LNCaP clone FGC (cell line): ENCODE results near the gene MACROD2.

Experiments used
- DNase-seq: peaks from one replicate; pipeline ENCODE4 v3.0.0-alpha.2; 2011; ENCODE audit warnings: low read depth
- H3K4me3 ChIP-seq: 2 replicates; pipeline ENCODE4 v1.5.1; 2011; ENCODE audit warnings: mild to moderate bottlenecking, low read depth, low read length, control low read depth
- TF ChIP-seq, protein P1 (sequence below): IDR thresholded peaks from 2 replicates; pipeline ENCODE4 v1.5.1; 2012; ENCODE audit warnings: mild to moderate bottlenecking; ENCODE audit not compliant: control insufficient read depth, insufficient read depth; ENCODE audit errors: extremely low read depth

The MACROD2 gene

DNA sequence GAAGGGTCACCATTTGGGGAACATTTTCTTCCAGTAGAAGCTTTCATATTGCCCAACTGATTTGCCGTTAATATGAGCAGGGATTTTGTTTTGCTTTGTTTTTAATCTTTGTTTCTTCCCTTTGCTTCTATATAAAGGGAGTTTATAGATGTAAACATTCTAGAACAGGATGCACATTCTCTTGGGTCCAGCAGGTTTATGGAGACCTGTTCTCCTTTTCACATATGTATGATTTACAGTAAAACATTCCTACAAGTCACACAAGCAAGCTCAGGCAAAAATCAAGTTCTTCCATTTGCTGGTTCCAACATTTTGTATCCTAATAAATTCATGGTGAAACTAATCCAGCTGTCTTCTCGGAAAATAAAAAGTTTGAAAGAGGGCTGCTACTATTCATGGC is 1424.5 kb downstream of the MACROD2 start:
- peak; percentile 81 for DNase-seq
- TF ChIP-seq, protein P1, sequence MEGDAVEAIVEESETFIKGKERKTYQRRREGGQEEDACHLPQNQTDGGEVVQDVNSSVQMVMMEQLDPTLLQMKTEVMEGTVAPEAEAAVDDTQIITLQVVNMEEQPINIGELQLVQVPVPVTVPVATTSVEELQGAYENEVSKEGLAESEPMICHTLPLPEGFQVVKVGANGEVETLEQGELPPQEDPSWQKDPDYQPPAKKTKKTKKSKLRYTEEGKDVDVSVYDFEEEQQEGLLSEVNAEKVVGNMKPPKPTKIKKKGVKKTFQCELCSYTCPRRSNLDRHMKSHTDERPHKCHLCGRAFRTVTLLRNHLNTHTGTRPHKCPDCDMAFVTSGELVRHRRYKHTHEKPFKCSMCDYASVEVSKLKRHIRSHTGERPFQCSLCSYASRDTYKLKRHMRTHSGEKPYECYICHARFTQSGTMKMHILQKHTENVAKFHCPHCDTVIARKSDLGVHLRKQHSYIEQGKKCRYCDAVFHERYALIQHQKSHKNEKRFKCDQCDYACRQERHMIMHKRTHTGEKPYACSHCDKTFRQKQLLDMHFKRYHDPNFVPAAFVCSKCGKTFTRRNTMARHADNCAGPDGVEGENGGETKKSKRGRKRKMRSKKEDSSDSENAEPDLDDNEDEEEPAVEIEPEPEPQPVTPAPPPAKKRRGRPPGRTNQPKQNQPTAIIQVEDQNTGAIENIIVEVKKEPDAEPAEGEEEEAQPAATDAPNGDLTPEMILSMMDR = no peak
- H3K4me3 ChIP-seq = peak overlapping the region; percentile 1; the same call in 1 of the 2 replicates

DNA sequence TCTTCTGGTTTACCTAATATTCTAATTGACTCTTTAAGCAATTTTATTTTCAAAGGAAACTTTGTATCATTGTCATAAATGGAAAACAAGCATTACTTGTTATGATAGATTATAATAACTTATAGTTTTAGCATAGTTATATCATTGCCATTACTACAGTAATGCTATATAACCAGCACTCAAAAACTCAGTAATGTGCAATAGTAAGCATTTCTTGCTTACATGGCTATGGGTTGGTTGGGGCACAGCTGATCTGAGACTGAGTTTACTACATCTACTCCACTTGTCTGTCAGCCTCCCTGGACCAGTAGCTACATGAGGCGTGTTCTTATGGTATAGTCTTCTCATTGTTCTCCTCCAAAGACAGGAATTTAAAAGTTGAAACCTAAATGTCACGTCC is 1427.7 kb downstream of the MACROD2 start:
- TF ChIP-seq, protein P1 = no peak

DNA sequence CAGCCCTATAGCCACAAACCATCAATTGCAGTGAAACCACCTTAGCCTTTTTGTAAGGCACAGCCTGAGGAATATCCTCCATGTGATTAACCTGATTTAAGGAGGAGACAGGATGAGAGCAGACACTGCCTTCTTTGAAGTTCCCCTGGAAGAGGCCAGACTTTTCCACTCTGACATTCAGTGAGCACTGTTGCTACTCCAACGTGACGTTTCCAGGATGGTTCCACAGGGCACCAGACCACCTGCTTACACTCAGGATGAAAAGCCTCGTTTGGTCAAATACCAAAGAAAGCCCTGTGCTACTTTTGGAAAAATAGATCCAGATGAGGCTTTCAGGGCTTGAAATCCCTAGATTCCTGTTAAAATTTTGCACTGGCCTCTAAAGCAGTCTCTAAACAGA is 1444.2 kb downstream of the MACROD2 start:
- TF ChIP-seq, protein P1 = no peak
- H3K4me3 ChIP-seq = no peak overlapping the region
- DNase-seq = no peak

More for the DNA sequence above, 1427.7 kb downstream of the MACROD2 start:
- H3K4me3 ChIP-seq = no peak overlapping the region
- no peak for DNase-seq

DNA sequence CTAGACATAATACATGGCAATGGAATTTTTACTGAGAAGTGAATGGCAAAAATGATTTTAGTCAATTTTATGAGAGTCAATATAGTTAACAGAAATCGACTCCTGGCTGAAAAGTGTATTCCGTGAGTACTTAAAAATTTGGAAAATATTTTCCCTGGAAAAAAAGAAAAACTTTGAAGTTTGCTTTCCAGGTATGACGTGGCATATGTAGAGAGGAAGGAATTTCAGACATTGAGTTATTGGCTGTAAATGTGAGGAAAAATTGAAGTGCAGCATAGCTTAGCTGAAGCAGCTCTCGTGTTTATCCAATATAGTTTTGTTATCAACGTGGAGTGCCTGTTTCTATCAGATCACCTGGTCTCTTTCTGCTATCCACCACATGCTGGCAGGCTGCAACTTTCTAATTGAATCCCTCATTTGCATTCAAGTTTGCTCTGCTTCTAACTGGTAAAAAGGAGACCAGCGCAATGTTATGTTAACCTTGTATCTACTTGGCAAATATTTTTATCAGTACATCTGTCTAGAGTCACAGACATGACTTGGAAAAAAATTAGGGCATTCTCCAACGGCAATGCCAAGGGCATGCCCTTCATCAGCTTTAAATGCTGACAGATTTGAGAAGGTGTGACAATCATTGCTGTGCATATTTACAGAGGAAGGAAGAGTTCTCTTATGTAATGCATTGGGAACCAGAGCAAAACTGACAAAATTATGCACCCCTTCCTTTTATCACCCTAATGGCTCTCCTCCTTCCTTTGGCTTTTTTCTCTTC is 1444.9 kb downstream of the MACROD2 start:
- no peak overlapping the region for H3K4me3 ChIP-seq
- DNase-seq = peak; percentile 43
- TF ChIP-seq, protein P1 = no peak

DNA sequence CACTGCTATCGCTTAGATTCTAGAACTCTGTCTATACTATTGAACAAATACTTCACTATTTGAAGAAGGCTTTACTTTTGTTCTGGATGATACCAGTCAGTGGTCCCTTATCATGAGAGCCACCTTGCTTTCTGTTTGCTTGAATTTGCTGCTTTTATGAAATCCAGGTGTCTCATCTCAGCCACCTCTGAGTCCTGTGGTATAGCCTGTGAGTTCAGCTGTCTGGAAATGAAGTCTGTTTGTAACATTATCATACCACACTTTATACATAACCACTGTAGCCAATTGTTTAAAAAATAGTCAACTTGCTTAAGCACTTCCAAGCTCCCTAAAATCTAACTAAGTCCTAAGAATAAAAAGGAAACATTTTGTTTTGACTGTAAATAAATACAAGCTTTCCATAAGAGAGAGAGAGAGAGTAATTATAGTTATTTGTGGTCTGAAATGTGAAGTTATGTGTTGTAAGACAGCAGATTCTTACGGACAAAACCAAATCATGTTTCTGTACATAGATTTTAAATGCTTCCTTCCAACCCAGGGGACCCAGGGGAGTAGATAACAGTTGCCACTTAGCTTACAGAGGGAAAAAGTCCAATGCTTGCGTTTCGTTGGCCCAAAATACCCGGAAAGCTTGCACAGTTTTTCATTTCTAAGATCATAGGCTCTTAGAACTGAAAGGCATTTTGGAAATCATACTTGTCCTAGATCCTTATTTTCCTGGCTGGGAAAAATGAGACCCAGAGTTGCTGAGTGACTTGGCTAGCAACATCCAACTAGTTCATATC is 1449.9 kb downstream of the MACROD2 start:
- TF ChIP-seq, protein P1 = no peak
- no peak overlapping the region for H3K4me3 ChIP-seq
- DNase-seq = no peak

DNA sequence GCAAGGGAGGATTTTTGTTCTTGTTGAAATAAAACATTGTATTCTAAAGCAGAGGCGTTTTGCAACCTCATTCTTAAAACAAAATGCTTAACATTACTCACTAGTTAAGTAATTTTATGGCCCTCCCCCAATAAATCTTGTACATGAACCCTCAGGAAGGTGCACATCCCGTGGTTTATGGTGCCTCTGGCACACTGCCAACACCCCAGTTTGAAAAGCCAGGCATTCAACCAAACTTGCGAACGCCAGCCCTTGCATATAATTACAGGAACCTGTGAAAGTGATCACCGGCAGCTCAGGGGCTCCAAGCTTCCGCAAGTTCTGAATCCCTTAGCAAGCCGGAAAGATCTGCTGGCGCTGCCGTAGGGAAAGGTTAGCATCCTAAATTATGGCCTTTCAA is 1451.1 kb downstream of the MACROD2 start:
- no peak overlapping the region for H3K4me3 ChIP-seq
- TF ChIP-seq, protein P1 = no peak
- DNase-seq = no peak
